Endodermal cell (in vitro differentiated cells): Measurements from ENCODE around the gene POLR2J. TPM values are rescaled to one million over a fixed set of nuclear protein-coding genes. Genes with fewer than 3 reads are reported as not detected.
A peak's percentile ranks its signal among the peaks of the same experiment; 100 is the strongest.
"Not testable (repeated sequence)": the region's sequence is repeated elsewhere in the genome, so short reads cannot be mapped to it uniquely, and the experiment has no call there.

Experiments used
- DNase-seq: peaks from one replicate; pipeline ENCODE4 v3.0.0-alpha.2; 2017
- H3K27ac ChIP-seq: 2 replicates; pipeline ENCODE4 v1.5.1; 2013; ENCODE audit warnings: mild to moderate bottlenecking, low read depth, low read length, moderate library complexity
- H3K27me3 ChIP-seq: 2 replicates; pipeline ENCODE4 v1.6.1; 2013; ENCODE audit warnings: mild to moderate bottlenecking, low read length, moderate library complexity; ENCODE audit not compliant: insufficient read depth, control insufficient read depth, poor library complexity, severe bottlenecking
- H3K36me3 ChIP-seq: 2 replicates; pipeline ENCODE4 v1.7.0; 2013; ENCODE audit warnings: mild to moderate bottlenecking, low read length, moderate library complexity; ENCODE audit not compliant: control insufficient read depth, insufficient read depth
- H3K4me1 ChIP-seq: one replicate; pipeline ENCODE4 v1.7.0; 2013; ENCODE audit warnings: low read length; ENCODE audit not compliant: control insufficient read depth, insufficient read depth
- H3K4me3 ChIP-seq: 2 replicates; pipeline ENCODE4 v1.5.1; 2013; ENCODE audit warnings: mild to moderate bottlenecking, low read length, moderate library complexity
- H3K9ac ChIP-seq: 2 replicates; pipeline ENCODE4 v1.6.1; 2013; ENCODE audit warnings: mild to moderate bottlenecking, low read length, moderate library complexity; ENCODE audit not compliant: poor library complexity, severe bottlenecking; ENCODE audit errors: extremely low read depth
- H3K9me3 ChIP-seq: 2 replicates; pipeline ENCODE4 v1.6.1; 2013; ENCODE audit warnings: mild to moderate bottlenecking, low read length, moderate library complexity; ENCODE audit not compliant: control insufficient read depth
- H3K27ac Mint-ChIP-seq: 2 replicates; pipeline ENCODE4 v1.8.0; 2020; ENCODE audit warnings: mixed read lengths
- H3K27me3 Mint-ChIP-seq: 2 replicates; pipeline ENCODE4 v1.8.0; 2021; ENCODE audit warnings: mild to moderate bottlenecking, mixed read lengths; ENCODE audit not compliant: insufficient read depth
- H3K36me3 Mint-ChIP-seq: 2 replicates; pipeline ENCODE4 v1.8.0; 2020; ENCODE audit warnings: low read depth, mixed read lengths
- H3K4me1 Mint-ChIP-seq: 2 replicates; pipeline ENCODE4 v1.8.0; 2020; ENCODE audit warnings: mixed read lengths
- H3K4me3 Mint-ChIP-seq: 2 replicates; pipeline ENCODE4 v1.8.0; 2020; ENCODE audit warnings: mild to moderate bottlenecking, moderate library complexity, mixed read lengths
- H3K9me3 Mint-ChIP-seq: 2 replicates; pipeline ENCODE4 v1.8.0; 2020; ENCODE audit warnings: mild to moderate bottlenecking, mixed read lengths
- WGBS, 2 experiments: methylation state at CpG; one replicate each; pipeline versions ENCODE4 v1.1.5 to v1.1.7; 2013; ENCODE audit warnings: missing lambda C conversion rate in 2 of 2, mixed read lengths in 1 of 2; ENCODE audit not compliant: insufficient coverage in 1 of 2, insufficient read length in 1 of 2; 5-methylcytosine and 5-hydroxymethylcytosine counted together
- total RNA-seq, 2 donors: library from RNA; stranded (reverse); fragmentation: NEBNext Ultra II Directional in 1 of 2; extraction: Animal tissue kit (Norgen Biotek cat#: 25700) in 1 of 2; gene quantifications; 2 replicates in 1 of 2; 3 replicates in 1 of 2; pipeline ENCODE4 v1.2.1, GENCODE V29; 2021

The POLR2J gene
- total RNA-seq, 2 donors from 2014 or later = 48.6 to 59.0 TPM

DNA sequence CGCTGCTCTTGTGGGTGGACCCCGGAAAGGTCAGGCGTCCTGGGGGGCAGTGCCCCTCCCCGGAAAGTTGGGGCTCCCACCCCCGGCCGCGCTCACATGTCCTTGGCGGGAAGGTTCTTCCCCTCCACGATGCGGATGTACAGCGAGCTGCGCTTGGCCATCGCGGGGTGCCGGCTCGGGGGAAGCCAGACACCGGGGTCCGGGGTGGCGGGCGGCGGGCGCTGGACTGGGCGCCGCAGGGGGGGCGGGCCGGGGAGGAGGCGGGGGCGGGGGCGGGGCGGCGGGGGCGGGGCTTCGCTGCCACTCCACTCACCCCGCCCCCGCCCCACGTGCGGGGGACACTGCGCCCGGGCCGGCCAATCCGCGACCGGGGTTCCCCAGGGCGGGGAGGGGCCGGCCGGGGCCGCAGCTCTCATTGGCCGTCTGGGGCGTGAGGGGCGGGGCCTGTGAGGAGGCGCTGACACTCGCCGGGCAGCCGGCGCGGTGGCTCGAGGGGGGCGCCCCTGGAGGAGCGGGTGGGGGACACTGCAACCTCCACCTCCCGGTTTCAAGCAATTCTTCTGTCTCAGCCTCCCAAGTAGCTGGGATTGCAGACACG is 38.9 kb upstream of the POLR2J start, which contains the start of gene RASA4B:
Gene RASA4B (minus strand): TSS at position 228 of the 598 bp plus-strand sequence. CDS start 67 bp downstream, at position 161.
- H3K9me3 ChIP-seq, H3K27me3 ChIP-seq, H3K9me3 Mint-ChIP-seq, H3K36me3 Mint-ChIP-seq, H3K4me3 Mint-ChIP-seq, H3K9ac ChIP-seq, H3K4me1 ChIP-seq, H3K27ac Mint-ChIP-seq, H3K27ac ChIP-seq, H3K4me3 ChIP-seq, H3K27me3 Mint-ChIP-seq, H3K4me1 Mint-ChIP-seq, H3K36me3 ChIP-seq: not testable (repeated sequence)
- peak; percentile 41 for DNase-seq
- no CpG with 5 or more reads among the region's 61 CpGs for WGBS, 2 experiments

DNA sequence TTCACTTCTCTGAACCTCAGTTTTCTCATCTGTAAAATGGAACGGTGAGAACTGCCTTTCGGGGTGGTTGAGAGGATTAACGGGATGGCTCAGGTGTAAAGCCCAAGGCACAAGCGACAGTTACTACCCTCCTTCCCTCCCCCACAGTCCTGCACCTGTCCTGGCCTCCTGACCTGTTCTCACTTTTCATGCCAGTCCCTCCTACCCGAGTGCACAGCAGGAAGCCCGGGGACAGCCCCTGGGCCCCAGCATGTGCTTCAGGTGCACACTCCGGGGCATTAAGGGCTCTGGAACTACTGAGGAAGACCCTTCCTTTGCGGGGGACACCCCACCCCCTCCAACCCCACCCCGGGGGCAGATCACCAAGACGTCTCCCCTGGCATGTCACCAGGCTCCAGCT is 38.2 kb upstream of the POLR2J start:
- not testable (repeated sequence) for H3K27ac ChIP-seq, H3K4me3 ChIP-seq, H3K27me3 ChIP-seq, H3K27me3 Mint-ChIP-seq, H3K4me3 Mint-ChIP-seq, H3K36me3 Mint-ChIP-seq, H3K36me3 ChIP-seq, H3K4me1 ChIP-seq, H3K27ac Mint-ChIP-seq, H3K9ac ChIP-seq, H3K9me3 ChIP-seq, H3K9me3 Mint-ChIP-seq, DNase-seq, H3K4me1 Mint-ChIP-seq
- no CpG with 5 or more reads among the region's 10 CpGs for WGBS, 2 experiments

DNA sequence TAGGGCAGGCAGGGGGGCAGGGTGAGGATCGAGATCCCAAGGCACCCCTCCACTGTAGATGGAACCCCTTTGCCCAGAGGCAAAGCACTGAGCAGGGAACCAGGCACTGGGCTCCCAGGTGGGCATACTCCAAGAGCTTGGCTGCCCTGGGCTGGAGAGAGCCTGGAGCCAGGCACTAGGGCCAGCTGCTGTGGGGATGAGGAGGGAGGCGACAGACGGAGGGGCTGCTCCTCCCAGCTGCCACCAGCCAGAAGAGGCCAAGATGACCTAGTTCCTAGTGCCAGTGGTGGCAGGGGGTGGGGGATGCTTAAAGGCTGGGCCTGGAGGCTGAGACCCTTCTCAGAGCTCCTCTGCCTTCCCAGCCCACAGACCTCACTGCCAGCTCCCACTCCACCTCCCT is 37.2 kb upstream of the POLR2J start:
- not testable (repeated sequence) for DNase-seq, H3K4me1 ChIP-seq, H3K27ac Mint-ChIP-seq, H3K27me3 ChIP-seq, H3K9ac ChIP-seq, H3K4me3 Mint-ChIP-seq, H3K9me3 ChIP-seq, H3K27me3 Mint-ChIP-seq, H3K9me3 Mint-ChIP-seq, H3K27ac ChIP-seq, H3K36me3 Mint-ChIP-seq, H3K4me1 Mint-ChIP-seq, H3K4me3 ChIP-seq, H3K36me3 ChIP-seq
- no CpG with 5 or more reads among the region's 3 CpGs for WGBS, 2 experiments

DNA sequence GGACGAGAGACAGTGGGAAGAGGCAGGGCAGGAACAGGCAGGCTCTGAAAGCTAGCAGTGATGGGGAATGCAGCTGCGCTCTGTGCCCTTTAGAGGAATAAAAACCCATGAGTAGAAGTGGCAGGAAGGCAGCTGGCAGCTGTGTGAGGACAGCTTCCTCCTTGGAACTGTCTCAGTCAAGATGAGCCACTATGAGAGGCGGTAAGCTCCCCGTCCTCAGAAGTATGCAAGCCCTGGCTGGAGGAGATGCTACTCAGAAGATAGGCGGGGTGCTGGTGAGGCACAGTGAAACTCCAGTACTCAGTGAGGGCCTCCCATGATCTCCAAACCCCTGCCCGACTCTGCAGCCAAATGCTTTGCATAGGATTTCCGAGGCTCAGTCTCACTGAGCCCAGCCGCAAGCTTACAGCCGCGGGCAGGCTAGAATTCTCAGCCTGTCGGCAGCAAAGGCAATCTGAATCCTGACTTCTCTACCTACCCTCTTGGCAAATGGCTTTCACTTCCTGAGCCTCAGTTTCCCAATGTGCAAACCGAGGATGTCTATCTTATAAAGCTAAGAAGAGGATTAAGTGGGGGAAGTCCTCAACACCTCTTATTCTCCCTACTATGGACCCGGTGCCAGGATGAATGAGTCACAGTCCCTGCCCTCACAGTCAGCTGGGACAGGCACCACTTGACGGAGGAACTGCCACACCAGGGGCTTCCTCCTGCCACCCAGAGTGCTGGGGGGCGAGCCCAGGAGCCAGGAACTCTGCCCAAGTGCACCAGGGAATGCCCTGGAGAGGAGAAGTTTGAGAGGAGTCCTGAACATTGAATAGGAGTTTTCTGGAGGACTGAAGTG is 36.4 kb upstream of the POLR2J start:
- not testable (repeated sequence) for H3K4me1 ChIP-seq, H3K27ac Mint-ChIP-seq, H3K9ac ChIP-seq, H3K27ac ChIP-seq, DNase-seq, H3K4me1 Mint-ChIP-seq, H3K4me3 Mint-ChIP-seq, H3K9me3 Mint-ChIP-seq, H3K27me3 ChIP-seq, H3K9me3 ChIP-seq, H3K4me3 ChIP-seq, H3K27me3 Mint-ChIP-seq, H3K36me3 ChIP-seq, H3K36me3 Mint-ChIP-seq
- no CpG with 5 or more reads among the region's 15 CpGs for WGBS, 2 experiments

DNA sequence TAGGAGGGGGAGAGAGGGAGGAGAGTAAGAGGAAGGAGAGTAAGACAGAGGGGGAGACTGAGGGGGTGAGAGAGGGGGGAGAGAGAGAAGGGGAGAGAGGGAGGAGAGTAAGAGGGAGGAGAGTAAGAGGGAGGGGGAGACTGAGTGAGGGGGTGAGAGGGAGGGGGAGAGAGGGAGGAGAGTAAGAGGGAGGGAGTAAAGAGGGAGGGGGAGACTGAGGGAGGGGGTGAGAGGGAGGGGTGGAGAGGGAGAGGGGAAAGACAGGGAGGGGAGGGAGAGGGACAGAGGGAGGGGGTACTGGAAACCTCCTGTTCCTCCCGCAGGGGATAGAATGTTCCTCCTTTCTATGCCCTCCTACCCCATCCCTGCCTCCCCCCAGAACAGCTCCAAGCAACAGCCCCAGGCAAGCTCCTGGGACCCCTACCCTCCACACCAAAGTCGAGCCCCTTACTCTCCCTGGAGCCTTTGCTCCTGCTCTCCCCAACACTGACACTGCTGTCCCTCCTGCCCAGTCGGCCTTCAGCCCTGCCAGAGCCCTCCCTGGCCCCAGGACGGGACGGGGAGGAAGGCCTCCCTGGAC is 34.0 kb upstream of the POLR2J start:
- H3K9ac ChIP-seq, H3K27ac Mint-ChIP-seq, H3K36me3 ChIP-seq, H3K9me3 Mint-ChIP-seq, H3K4me3 ChIP-seq, H3K36me3 Mint-ChIP-seq, H3K4me1 Mint-ChIP-seq, H3K27me3 ChIP-seq, H3K4me1 ChIP-seq, H3K27ac ChIP-seq, H3K4me3 Mint-ChIP-seq, H3K9me3 ChIP-seq, H3K27me3 Mint-ChIP-seq: not testable (repeated sequence)
- DNase-seq = peak; percentile 38
- WGBS, 2 experiments = 47% methylated on average over 2 of the region's 5 CpGs; no CpG with 5 or more reads in 1 of the 2 experiments

DNA sequence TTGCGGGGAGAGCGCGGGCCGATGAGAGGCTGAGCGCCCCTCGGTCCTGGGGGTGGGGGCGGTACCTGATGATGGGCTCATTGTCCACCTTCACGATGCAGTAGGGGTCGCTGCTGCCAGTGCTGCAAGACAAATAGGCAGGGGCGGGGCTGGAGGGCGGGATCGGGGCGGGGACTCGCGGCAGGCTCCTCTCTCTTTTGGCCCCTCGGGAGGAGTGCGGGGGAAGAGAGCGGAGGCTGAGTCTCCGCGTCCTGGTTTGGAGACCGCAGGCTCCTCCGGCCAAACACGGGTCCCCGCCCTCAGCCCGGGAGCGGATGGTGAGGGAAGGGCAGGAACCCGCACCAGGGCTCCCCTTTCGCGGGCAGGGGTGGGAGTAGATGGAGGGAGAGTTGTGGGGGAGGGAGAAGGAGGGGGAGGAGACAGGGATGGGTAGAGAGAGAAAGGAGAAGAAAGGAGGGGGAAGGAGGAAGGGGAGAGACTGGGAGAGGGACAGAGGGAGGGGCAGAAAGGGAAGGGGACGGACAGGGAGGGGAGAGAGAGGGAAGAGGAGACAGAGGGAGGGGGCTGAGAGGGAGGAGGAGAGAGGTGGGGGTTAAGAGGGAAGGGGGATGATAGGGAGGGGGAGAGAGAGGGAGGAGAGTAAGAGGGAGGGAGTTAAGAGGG is 33.3 kb upstream of the POLR2J start:
- H3K9me3 Mint-ChIP-seq, H3K9ac ChIP-seq, H3K4me1 Mint-ChIP-seq, H3K27ac Mint-ChIP-seq, H3K36me3 Mint-ChIP-seq, H3K27me3 ChIP-seq, H3K27me3 Mint-ChIP-seq, H3K36me3 ChIP-seq, H3K9me3 ChIP-seq, H3K27ac ChIP-seq, DNase-seq, H3K4me3 ChIP-seq, H3K4me1 ChIP-seq, H3K4me3 Mint-ChIP-seq: not testable (repeated sequence)
- no CpG with 5 or more reads among the region's 30 CpGs for WGBS, 2 experiments
